ENCODE results near the gene DDA1. TPM values are rescaled to one million over a fixed set of nuclear protein-coding genes. Genes with fewer than 3 reads are reported as not detected.
"Not testable (repeated sequence)": the region's sequence is repeated elsewhere in the genome, so short reads cannot be mapped to it uniquely, and the experiment has no call there.

The DDA1 gene
- 10.0 TPM for total RNA-seq

DNA sequence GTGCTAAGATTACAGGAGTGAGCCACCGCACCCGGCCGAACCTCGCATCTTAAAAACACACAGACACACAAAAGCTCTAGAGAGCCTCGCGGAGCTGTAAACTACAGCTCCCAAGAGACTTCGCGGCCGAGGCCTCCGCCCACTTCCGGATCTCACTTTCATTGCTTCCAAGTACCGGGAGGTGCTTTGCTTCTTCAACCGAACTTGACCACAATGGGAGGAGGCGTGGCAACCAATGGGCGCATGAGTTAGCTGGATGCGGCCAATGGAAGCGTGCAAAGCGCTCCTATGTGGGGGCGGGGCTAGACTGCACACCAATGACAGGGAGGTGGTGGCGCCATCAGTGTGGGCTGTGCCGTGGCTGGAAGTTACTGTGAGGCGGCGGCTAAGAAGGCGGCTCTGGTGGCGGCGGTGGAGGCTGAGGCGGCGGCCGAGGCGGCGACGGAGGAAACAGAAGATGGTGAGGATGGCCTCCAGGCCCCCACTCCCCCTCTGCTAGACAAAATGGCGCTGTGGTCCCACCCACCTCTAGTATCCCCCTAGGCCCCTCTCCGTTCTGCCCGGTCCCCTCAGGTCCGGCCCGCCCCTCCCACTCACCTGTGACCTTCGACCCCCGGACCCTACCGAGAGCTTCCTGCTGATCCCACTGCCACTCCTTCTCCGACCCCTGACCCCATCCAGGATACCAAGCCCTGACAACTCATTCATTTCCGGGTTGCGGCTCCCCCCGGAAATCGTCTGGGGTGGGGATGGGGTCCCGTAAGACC, at the start of gene DDA1:
Gene DDA1 (plus strand): TSS at position 366 of the 767 bp plus-strand sequence. CDS start 92 bp downstream, at position 458.
- DNase-seq, result peak; percentile 99

DNA sequence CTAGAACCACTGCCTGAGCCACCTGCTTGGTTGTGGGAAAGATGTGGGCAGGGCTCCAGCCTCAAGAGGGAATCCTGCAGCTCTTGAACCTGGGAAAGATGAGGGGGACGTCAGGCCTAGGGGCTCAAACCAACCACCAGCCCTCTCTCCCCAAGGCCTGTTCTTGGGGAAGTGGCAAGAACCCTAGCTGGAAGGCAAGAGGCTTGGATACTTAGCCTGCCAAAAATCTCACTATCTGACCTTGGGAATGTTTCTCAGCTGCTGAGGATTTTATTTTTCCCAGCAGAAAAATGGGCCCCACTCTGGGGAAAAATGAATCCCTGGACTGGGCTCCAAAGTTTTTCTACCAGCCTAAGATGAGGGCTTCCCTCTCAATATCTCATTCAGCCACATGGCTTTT, 49.4 kb upstream of the DDA1 start:
- no peak for DNase-seq

DNA sequence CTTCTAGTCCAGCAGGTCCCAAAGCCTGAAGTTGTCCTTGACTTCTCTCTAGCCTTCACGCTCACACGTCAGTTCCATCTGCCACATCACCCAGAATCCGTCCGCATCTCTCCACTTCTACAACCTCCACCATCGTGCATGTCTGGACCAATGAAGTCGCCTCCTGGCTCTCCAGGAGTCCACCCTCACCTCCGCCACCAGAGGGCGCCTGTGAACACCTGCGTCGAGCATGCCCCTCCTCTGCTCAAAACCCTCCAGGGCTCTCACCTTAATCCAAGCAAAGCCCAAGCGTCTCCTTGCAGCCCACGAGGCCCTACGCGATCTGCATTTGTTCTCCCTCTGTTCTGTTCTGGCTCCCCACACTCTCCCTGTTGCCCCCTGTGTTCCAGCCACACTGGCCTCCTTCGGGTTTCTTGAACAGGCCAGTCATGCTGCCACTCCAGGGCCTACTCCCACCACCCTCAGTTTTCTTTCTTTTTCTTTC, 48.5 kb upstream of the DDA1 start:
- DNase-seq, result no peak

DNA sequence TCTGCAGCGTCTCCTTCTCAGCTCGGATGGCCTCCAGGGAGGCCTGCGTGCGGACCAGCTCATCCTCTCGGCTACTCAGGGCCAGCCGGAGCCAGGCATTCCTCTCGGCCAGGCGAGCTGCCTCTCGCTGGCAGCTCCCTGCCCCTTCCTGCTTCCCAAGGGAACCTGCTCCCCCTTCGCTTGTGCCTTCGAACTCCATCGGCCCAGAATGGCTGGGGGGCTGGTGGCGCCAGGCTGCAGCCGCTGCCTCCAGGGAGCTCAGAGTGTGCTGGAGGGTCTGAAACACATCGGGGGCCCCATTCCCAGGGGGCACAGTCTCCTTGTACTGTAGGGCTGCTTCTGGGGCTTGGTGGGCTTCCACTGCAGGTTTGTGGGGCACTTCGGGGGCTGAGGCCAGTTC, 46.8 kb upstream of the DDA1 start:
- no peak for DNase-seq

DNA sequence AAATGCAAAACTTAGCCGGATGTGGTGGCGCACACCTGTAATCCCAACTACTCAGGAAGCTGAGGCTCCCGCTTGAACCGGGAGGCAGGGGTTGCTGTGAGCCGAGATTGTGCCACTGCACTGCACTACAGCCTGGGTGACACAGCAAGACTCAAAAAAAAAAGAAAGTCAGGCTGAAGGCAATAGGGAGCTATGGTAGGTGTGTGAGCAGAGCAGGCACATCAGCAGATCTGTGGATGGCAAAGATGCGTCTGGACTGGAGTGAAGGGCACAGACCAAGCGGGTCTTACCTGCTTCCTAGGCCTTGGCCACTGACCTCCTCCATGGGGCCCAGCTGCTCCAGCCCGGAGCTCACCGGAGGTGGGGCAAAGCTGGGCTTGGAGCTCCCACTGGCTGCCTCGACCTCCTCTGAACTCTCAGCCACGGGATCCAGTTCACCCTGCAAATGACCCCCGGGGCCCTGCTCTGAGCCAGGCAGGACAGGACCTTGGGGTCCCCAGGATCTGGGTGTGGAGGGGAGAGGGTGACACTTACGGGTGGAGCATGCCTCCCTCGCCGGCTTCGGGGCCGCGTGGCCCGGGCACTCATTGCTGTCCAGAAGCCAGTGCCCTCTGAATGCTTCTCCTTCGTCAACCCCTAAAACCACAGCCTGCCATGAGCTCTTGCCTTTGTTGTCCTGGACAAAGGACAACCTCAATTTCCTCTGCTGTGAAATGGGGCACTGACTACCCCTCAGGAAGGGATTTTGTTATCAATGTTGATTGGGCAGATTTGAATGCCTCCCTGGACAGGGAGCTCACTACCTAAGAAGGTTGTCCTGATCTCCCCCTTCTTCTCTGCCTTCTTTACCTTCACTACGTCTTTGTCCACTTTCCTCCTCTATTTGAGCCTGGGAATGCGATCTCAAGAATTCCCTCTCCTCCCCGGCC, 45.4 kb upstream of the DDA1 start:
- no peak for DNase-seq

DNA sequence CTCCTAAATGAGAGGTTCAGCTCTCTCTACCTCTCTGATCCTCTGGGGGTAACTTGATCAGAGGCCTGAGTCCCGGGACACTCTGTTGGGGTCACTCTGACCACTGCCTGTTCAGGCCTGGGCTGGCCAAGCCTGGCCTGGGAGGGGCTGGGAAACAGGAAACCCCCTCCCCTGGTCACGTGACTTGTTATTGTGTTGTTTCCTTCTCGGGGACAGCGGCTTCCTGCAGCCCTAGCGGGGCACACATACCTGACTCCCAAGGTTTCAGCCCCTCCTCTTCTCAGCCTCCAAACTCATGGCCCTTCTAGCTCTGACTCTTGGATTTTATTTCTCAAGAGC, 44.8 kb upstream of the DDA1 start, which contains the start of gene USHBP1:
Gene USHBP1 (minus strand): TSS at position 105 of the 339 bp plus-strand sequence. CDS start 446 bp downstream, outside the sequence.
- DNase-seq, result no peak

DNA sequence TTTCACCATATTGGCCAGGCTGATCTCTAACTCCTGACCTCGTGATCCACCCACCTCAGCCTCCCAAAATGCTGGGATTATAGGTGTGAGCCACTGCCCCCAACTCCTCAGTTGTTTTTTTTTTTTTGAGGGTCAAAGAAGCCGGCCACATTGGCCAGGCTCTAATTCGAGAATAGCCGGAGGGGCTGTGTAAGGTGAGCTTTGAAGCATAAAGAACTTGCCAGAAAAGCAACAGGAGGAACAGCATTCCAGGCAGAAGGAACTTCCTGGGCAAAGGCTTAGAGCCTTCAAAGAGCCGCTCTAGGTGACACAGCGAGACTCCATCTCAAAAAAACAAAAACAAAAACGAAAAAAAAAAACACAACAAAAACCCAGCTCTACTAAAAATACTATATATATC, 43.3 kb upstream of the DDA1 start:
- no peak for DNase-seq

DNA sequence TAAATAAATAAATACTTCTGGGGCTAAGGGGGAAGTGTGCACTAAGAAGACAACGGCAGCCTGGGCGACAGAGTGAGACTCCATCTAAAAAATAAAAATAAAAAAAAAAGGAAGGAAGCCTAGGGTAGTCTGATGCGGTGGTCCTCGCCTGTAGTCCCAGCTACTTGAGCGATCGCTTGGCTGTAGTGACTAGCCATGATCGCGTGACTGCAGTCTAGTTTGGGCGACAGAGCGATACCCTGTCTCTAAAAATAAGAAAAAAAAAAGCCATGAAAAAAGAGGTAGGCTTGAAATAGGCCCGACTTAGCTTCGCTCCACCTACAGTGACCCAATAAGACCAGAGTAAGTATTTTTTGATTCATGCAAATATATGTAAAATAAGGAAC, 42.8 kb upstream of the DDA1 start:
- no peak for DNase-seq

DNA sequence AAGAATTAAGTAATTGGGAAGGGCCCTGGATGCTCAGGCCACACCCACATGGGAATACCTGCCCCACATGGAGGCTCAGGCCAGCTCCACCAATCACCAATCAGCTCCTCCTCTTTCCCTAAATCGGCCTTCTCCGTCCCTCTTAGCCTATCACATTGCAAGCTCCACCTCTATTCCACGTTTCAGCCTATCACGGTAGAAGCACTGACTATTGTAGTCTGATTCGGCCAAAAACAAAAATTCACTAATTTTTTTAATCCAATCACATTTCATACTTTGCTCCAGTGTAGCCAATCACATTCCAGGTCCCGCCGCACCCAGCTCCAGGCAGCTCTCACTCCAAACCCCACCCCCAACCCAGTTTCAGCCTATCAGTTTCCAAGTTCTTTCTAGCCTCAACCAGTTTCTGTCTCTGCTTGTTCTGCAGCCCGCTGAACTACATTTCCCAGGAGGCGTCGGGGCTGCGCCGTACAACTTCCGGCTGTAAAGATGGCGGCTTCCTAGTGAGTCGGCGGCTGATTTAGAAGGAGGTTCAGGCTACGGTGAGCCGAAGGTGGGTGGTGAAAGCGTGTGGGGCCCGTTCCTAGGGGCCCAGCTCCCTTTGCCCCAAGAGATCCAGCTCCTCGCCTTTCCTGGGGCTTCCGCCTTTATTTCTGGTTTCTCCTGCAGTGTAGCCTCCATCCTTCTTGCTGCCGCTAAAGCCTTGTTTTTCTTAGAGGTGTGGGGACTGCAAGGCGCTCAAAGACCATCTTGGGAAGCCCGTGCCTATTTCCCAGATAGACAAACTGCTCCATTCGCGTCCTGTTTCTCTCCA, 42.2 kb upstream of the DDA1 start, which contains the start of gene BABAM1:
Gene BABAM1 (plus strand): TSS at position 469 of the 814 bp plus-strand sequence. CDS start 1,364 bp downstream, outside the sequence.
- peak; percentile 97 for DNase-seq

DNA sequence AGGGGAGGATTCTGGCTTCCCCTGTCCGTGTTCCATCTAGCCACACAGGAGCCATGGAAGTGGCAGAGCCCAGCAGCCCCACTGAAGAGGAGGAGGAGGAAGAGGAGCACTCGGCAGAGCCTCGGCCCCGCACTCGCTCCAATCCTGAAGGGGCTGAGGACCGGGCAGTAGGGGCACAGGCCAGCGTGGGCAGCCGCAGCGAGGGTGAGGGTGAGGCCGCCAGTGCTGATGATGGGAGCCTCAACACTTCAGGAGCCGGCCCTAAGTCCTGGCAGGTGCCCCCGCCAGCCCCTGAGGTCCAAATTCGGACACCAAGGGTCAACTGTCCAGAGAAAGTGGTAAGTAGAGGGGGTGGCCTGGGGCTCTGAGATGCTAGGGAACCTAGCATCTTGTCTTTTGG, 40.6 kb upstream of the DDA1 start:
- DNase-seq, result no peak

DNA sequence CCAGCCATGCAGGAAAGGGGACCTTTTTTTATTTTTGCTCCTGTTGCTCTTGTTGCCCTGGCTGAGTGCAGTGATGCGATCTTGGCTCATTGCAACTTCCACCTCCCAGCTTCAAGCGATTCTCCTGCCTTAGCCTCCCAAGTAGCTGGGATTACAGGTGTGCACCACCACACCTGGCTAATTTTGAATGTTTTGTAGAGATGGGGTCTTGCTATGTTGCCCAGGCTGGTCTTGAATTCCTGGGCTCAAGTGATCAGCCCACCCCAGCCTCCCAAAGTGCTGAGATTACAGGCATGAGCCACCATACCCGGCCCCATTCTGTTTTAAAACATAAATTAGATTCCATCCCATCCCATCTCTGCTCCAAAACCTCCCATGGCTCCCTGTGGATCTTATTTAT, 34.5 kb upstream of the DDA1 start:
- DNase-seq, result not testable (repeated sequence)

DNA sequence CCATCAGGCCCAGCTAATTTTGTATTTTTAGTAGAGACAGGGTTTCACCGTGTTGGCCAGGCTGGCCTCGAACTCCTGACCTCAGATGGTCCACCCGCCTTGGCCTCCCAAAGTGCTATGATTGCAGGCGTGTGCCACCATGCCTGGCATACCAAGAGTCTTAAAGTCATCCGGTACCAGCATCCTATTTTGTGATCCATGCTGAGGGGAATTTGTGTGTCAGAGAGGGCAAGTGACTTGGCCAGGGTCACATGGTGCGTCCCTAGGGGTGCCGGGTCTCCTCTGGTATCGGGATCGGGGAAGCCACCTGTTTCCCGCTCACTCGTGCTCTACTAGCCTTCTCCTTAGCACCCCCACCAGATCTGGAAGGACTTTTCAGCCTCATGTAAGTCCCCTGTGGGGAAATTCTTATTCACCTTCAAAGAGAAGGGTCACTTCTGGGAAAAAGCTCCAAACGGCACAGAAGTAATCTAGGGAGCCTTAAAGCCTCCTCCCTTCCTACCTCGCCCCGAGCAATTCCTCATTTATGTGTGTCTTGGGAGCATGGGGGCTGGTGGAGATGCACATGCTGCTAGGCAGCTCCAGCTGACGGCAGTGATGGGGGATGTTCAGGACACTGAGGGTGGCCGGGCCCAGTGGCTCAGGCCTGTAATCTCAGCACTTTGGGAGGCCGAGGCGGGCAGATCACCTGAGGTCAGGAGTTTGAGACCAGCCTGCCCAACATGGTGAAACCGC, 33.8 kb upstream of the DDA1 start:
- no peak for DNase-seq

DNA sequence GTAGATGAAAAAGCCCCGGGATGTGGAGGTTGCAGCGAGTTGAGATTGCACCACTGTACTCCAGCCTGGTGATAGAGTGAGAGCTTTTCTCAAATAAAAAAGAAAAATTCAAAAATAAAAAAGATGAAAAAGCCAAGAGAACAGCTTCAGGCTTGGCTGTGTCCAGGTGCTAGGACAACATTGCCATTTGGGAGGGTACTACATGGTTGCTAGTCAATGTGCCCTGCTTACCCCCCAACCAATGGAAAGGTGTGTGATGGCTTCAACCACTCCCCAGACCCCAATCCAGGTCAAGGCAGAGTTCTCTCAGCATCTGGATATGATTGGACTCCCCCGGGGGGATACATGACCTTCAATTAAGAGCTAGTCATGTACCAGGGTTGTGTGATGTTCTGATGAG, 29.9 kb upstream of the DDA1 start:
- no peak for DNase-seq

DNA sequence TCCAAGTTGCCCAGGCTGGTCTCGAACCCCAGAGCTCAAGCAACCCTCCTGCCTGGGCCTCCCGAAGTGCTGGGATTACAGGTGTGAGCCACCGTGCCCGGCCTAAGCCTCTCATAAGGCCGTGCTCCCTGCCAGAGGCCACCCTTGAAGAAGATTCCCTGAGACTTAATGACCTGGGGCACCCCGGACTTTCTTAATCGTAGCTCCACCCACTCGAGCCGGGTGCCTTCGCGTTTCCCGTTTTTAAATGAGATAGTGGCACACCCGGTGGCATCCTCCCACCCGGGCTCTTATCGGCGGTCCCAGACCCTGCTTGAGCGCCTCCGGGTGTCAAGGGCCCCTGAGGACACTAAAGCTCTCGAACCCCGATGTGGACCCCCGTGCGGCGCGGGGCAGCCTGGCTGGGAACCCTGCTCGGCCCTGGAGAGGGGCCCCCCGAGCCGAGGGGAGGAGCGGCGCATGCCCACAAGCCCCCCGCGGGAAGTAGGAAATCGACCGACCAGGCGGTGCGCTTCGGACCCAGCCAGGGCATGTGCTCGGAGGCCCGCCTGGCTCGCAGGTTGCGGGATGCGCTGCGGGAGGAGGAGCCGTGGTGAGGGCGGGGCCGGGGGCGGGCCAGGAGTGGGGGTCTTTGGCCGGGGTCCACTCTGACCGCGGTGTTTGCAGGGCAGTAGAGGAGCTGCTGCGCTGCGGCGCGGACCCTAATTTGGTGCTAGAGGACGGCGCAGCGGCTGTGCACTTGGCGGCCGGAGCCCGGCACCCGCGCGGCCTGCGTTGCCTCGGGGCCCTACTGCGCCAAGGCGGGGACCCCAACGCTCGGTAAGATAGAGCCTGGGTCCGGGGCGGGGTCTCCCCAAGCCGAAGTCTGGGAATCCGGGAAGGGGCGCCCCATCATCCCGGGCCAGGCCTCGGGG, 27.7 kb upstream of the DDA1 start, which contains the start of gene ANKLE1:
Gene ANKLE1 (plus strand): TSS at position 511 of the 914 bp plus-strand sequence. CDS start 20 bp downstream, at position 531.
- no peak for DNase-seq

DNA sequence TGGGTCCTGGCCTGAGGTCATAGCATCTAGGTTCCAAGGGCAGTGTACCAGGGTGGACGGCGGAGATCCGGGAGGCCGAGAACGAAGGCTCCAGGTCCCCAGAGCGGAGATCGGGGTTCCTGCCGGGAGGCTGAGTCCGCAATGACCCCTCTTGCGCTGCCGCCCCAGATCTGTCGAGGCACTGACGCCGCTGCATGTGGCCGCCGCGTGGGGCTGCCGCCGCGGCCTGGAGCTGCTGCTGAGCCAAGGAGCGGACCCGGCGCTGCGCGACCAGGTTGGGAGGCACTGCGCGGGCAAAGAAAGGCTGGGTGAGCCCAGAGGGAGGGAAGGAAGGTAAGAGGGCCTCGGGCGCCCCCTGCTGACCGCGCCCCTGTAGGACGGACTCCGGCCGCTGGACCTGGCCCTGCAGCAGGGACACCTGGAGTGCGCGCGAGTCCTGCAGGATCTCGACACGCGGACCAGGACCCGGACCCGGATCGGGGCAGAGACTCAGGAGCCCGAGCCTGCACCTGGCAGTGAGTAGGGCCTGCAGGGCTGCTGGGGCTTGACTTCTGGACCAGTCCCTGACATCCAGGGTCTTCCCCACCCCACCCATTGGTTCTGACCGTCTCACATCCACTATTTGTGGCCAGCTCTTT, 26.8 kb upstream of the DDA1 start:
- DNase-seq, result peak; percentile 60

DNA sequence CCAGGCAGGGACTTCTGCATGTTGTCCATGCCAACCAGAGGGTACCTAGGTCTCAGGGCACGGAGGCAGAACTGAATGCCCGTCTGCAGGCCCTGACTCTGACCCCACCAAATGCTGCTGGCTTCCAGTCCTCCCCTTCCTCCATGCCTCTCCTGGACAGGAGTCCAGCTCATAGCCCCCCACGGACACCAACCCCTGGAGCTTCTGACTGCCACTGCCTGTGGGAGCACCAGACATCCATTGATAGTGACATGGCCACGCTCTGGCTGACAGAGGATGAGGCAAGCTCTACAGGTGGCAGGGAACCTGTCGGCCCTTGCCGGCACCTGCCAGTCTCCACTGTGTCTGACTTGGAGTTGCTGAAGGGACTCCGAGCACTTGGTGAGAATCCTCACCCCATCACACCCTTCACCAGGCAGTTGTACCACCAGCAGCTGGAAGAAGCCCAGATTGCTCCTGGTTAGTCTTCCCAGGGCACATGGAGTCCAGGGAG, 25.8 kb upstream of the DDA1 start:
- DNase-seq, result no peak

DNA sequence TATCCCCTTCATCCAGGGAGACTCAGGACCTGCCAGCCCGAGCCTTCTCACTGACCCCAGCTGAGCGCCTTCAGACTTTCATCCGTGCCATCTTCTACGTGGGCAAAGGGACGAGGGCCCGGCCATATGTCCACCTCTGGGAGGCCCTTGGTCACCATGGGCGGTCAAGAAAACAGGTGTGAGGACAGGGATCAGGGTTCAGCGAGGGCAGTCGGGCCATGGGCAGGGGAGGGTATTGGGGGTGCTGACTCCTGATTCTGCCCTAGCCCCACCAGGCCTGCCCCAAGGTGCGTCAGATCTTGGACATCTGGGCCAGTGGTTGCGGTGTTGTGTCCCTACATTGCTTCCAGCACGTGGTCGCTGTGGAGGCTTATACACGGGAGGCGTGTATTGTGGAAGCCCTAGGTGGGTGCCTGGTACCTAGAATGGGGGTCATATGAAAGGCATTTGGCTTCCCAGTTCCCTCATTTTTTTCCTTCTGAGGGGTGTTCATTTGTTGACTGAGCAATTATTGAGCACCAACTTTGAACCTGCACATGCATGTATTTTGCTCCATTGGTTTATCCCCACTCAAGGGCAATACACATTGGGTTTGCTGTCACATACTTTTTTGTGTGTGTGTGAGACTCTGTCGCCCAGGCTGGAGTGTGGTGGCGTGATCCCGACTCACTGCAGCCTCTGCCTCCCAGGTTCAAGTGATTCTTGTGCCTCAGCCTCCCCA, 23.8 kb upstream of the DDA1 start:
- DNase-seq, result no peak

DNA sequence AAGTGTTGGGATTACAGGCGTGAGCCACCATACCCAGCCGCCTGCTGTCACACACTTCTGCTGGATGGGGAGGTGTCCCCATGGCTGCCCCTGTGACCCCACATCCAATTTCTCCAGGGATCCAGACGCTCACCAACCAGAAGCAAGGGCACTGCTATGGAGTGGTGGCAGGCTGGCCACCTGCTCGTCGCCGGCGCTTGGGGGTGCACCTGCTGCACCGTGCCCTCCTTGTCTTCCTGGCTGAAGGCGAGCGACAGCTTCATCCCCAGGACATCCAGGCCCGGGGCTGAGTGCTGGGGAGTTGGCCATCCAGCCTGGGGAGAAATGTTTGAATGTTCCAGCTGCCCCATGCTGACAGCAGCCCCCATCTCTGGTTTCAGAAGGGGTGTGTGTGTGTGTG, 23.1 kb upstream of the DDA1 start:
- no peak for DNase-seq

DNA sequence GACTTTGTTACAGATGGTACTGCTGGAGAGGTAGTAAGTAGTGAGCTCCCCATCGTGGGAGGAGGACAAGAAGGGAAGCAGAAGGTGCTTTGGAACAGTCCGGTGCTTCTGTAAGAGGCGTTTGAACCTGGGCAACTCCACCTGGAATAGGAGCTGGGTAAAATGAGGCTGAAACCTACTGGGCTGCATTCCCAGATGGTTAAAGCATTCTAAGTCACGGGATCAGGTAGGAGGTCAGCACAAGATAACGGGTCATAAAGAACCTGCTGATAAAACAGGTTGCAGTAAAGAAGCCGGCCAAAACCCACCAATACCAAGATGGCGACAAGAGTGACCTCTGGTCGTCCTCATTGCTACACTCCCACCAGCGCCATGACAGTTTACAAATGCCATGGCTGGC, 22.6 kb upstream of the DDA1 start:
- DNase-seq, result no peak

All from occipital lobe (tissue), 2 donors.